Superior temporal gyrus (tissue), 1 donor: ENCODE measurements around the gene MYD88.
A peak's percentile ranks its signal among the peaks of the same experiment; 100 is the strongest.
"Not testable (repeated sequence)": the region's sequence is repeated elsewhere in the genome, so short reads cannot be mapped to it uniquely, and the experiment has no call there.

ENCODE experiments used
- DNase-seq: peaks from one replicate; pipeline ENCODE4 v3.0.0-alpha.2; 2016; ENCODE audit errors: extremely low spot score

MYD88 gene

DNA sequence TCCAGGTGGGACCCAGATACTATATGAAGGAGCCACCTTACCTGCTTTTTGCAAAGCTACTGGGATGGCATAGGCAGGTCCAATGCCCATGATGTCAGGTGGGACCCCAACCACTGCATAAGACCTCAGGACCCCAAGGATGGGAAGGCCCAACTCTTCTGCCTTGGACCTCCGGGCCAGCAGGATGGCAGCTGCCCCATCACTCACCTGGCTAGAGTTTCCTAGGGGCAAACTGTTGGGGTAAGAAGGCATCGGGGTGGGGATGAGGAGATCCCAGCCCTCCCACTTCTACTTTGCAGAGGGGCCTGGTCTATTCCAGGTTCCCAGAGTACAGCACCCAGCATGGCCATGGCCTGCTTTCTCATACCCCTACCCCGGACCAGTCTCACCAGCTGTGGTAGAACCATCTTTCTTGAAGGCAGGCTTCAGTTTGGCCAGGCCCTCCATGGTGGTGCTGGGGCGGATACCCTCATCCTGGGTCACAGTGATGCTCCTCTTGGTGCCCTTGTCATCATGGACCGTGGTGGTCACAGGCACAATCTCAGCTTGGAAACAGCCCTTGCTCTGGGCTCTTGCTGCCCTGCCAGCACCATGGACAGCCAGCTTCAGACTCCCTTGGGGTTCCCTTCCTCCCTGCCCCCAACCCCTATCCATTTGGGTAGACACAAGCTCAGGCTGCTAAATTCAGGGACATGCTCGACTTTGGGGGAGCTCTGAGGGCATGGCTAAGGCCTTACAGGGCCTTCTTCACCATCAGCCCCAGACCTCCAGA lies 12.2 kb upstream of the MYD88 start:
- no peak for DNase-seq

- DNase-seq, result no peak
These were observed 10.7 kb upstream of the MYD88 start for GRCh38 chr3:38127611-38128302.

DNA sequence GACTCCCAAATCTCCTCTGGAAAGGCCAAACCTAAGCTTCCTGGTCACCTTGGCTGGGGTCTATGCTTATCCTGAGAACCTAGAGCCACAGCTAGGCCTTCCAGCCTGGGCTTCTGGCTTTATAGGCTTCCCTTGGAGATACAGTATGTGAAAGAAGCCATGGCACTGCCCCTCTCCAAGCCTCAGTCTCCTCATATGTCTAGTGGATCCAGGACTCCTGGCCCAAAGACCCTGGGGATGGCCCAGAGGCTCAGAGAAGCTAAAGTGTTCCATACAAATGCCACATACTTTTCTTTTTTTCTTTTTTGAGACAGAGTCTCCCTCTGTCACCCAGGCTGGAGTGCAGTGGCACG lies 10.2 kb upstream of the MYD88 start:
- DNase-seq, result no peak

DNA sequence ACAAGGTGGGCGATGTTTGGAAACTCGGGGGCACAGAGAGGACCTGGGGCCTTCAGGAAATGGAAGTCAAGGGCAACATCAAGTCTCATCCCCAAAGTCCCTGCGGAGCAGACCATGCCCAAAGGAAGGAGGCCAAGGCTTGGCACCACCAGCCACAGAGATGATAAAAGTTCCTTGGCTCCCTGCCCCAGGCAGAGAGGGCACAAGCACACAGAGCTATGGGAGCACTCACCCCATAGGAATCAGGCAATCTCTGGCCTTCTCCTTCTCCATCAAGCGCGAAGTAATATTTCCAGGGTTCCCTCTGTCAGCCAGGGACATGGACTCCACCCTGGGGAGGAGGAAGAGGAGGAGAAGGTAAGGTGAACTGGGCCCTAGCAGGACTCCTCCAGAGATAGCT lies 9.4 kb upstream of the MYD88 start:
- DNase-seq, result no peak

- no peak for DNase-seq
These were observed 7.8 kb upstream of the MYD88 start for GRCh38 chr3:38130631-38131065.

- no peak for DNase-seq
These were observed 6.7 kb upstream of the MYD88 start for GRCh38 chr3:38131621-38132369.

DNA sequence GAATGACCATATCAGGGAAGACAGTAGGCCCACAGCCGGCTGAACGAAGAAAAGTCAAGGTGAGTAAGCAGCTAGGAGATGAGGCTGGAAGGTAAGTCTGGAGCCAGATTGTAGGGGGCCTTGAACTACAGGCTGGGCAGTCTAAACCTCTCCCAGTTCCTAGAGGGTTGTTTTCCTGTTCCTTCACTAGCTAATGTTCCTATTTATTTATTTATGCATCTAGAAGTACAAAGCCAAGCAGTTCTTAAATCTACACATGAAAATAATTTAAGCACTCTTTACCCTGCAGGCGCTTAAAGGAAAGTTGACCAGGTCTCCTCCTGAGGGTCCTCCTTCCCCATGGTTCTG lies 5.3 kb upstream of the MYD88 start:
- DNase-seq, result no peak

DNA sequence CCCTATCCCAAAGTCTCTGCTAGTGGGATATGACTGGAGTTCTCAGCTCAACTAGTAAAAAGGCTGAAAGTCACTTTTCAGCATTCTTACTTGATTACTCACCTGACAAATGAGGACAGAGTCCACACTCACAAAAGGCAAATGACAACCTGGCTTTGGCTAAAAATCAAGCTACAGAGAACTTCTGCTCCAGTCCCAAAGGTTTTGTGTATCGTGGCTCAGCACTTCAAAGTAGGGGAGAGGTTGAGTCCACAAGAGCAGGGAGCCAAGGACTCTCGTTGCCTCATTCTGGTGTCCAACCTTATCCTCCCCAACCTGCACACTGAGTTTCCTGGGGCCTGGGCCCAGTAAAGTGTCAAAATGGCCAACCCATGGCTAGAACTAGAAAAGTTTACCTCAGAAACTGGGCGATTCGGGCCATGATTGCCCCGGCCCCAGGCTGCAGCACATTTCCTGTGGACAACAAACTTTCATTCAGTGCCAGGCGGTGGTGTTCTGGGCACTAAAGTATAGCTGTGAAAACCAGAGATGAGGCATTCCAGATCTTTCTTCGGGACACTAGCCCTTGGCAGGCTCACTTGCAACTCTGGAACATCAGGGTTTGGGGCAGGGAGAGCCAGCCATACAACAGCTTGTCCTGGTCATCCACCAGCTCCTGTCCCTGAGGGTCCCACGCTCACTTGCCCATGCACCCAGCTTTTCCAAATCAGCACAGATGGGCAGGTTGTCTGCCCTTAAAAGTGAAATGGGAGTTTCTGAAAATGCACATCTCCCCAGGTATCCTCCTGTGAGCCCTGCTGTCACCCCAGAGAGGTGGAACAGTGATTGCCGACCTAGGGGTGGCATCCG lies 4.7 kb upstream of the MYD88 start:
- DNase-seq, result no peak

GRCh38 chr3:38134517-38135143 lies 3.8 kb upstream of the MYD88 start:
- not testable (repeated sequence) for DNase-seq

GRCh38 chr3:38135621-38136277 lies 2.7 kb upstream of the MYD88 start:
- not testable (repeated sequence) for DNase-seq

DNA sequence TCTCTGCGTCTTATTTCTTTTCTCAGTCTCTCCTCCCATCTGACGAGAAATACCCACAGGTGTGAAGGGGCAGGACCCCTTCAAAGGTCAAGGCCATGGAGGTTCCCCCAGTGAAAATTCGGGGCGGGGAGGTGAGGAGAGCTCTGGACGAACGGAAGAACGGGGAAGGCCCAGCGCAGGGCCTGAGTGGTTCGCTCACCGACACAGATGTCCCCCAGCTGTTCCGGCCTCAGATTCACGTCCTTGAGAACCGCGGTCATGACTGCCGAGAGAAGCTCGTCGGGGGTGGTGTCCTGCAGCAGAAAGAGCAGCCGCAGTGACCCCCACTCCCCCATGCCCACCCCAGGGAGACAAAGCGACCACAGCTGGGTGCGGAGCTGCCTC lies 2.1 kb upstream of the MYD88 start:
- no peak for DNase-seq

- peak; percentile 98 for DNase-seq
These were observed 1.5 kb upstream of the MYD88 start, which contains the start of gene ACAA1 for GRCh38 chr3:38136777-38137614. Gene ACAA1, minus strand, starts transcription at chr3:38137127. Its CDS starts 92 bp downstream, at chr3:38137035.

DNA sequence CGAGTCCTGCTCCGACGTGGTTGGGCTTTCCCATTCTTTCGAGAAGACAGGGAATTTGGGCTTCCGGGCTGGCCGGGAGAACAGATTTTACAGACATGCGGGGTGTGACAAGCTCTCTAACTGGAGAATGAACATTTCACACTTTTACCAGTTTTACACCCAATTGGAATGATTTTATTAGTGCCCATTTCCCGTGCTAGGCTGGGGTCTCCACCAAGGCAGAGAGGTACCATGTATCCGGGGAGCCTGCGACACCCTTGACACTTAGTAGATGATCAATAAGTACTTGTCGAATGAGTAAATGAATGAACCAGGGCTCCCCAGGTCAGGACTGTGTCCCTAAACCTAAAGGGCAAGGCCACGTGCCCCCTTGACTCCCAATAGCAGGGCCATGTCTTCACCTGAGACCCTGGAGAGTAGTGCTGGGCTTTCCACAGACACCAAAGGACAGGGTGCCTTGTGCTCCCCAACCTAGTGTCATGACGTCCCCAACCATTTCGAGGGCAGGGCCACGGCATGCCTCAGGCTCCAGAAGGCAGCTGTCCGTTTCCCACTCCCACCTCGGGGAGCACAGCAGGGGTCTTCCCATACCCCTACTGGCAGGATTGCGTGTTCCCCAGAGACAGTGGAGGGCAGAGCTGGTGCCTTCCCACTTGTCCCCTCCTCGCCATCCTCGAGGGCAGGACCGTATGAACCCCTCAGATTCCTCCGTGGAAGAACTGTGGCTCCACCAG lies 679 bp upstream of the MYD88 start:
- no peak for DNase-seq

DNA sequence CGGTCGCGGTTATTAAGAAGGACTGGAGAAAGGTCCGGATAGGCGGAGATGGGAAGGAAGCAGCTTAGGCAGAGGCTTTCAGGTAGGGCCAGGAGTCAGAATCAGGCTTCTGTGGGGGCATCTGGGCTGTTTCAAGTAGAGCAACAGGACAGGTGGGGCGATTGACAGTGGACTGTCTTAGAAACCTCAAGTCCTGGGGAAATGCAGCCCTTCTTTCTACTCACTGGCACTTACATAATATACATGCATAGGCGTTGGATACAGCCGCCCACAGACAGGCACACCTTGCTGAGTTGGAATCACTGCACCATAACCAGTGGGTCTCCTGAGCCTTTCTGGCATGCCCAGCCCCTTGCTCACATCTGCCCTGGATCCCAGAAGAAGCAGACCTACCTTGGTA lies 730 bp downstream of the MYD88 start:
- no peak for DNase-seq

DNA sequence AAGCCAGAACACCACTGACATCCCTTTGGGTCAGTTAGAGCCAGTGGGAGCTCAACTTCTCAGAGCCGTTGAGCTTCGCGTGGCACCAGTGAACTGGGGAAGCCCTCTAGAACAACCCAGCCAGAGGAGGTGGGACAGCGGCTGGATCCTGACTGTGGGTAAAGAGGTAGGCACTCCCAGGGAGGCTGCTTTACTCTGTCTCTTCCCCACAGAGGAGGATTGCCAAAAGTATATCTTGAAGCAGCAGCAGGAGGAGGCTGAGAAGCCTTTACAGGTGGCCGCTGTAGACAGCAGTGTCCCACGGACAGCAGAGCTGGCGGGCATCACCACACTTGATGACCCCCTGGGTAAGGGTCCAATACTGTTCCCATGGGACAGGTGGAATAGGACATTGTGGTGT lies 1.2 kb downstream of the MYD88 start:
- no peak for DNase-seq

GRCh38 chr3:38140326-38141172 lies 2.1 kb downstream of the MYD88 start:
- no peak for DNase-seq

GRCh38 chr3:38141173-38141951 lies 2.9 kb downstream of the MYD88 start:
- no peak for DNase-seq

DNA sequence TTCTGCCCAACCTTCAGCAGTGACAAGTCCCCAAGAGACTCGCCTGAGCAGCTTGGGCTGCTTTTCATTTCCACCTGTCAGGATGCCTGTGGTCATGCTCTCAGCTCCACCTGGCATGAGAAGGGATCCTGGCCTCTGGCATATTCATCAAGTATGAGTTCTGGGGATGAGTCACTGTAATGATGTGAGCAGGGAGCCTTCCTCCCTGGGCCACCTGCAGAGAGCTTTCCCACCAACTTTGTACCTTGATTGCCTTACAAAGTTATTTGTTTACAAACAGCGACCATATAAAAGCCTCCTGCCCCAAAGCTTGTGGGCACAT lies 3.5 kb downstream of the MYD88 start:
- DNase-seq, result no peak
